Spinal cord (tissue), 10 donors: Measurements from ENCODE around the gene PTRH2. TPM values are rescaled to one million over a fixed set of nuclear protein-coding genes. Genes with fewer than 3 reads are reported as not detected.

Source experiments
- DNase-seq, 6 donors: peaks; one replicate each; pipeline versions ENCODE4 v3.0.0 to v3.0.0-alpha.2; 2013 to 2015; ENCODE audit warnings: low spot score in 6 of 6, low read depth in 4 of 6
- H3K27ac ChIP-seq: one replicate; pipeline ENCODE4 v1.5.1; 2013; ENCODE audit warnings: low read depth, low read length, control low read depth
- H3K27me3 ChIP-seq: one replicate; pipeline ENCODE4 v1.6.1; 2013; ENCODE audit warnings: low read length; ENCODE audit not compliant: control insufficient read depth, insufficient read depth
- H3K36me3 ChIP-seq: one replicate; pipeline ENCODE4 v1.6.1; 2013; ENCODE audit warnings: low read length; ENCODE audit not compliant: control insufficient read depth, insufficient read depth
- H3K4me1 ChIP-seq: one replicate; pipeline ENCODE4 v1.6.1; 2013; ENCODE audit warnings: low read length; ENCODE audit not compliant: control insufficient read depth, insufficient read depth
- H3K4me3 ChIP-seq: one replicate; pipeline ENCODE4 v1.5.1; 2013; ENCODE audit warnings: low read depth, low read length, control low read depth
- H3K9me3 ChIP-seq: one replicate; pipeline ENCODE4 v1.6.1; 2013; ENCODE audit warnings: low read length; ENCODE audit not compliant: control insufficient read depth, insufficient read depth
- WGBS: methylation state at CpG from one replicate; pipeline ENCODE4 v1.1.5; 2013; ENCODE audit warnings: missing lambda C conversion rate; ENCODE audit not compliant: insufficient coverage; 5-methylcytosine and 5-hydroxymethylcytosine counted together
- polyA plus RNA-seq, 2 donors: library from polyadenylated mRNA; unstranded; fragments of 120-200 nt; gene quantifications; one replicate each; pipeline ENCODE4 v1.2.1, GENCODE V29; 2013; ENCODE audit not compliant: insufficient read length in 2 of 2
- total RNA-seq, 2 donors: library from RNA; depleted of rRNA in 1 of 2; stranded (reverse); fragments of 120-200 nt in 1 of 2; fragments of >200 nt in 1 of 2; gene quantifications; one replicate each; pipeline versions ENCODE4 v1.2.3 to v1.2.4, GENCODE V29; 2013 to 2014
- donor health status: healthy.

Gene PTRH2
- total and polyA plus RNA-seq, 4 donors: 17.1 to 27.1 (median 22.9) TPM

GRCh38 chr17:59699786-59700185 lies 7.4 kb downstream of the PTRH2 start:
- Histone ChIP-seq H3K4me1 (no peaks in the 10 kb centered on the region), H3K27me3 (no peaks in the 10 kb centered on the region), H3K9me3 (no peaks in the 10 kb centered on the region), H3K36me3 (peaks cover 17% of the 10 kb centered on the region), H3K4me3 (no peak overlapping the region), H3K27ac (no peak overlapping the region)
- no peak for DNase-seq
- 88% methylated on average over 3 of the region's 6 CpGs for WGBS

- Histone ChIP-seq H3K27me3 (no peaks in the 10 kb centered on the region), H3K9me3 (no peaks in the 10 kb centered on the region), H3K4me3 (no peak overlapping the region), H3K36me3 (peaks cover 17% of the 10 kb centered on the region), H3K27ac (no peak overlapping the region), H3K4me1 (no peaks in the 10 kb centered on the region)
- 95% methylated on average over 5 of the region's 7 CpGs for WGBS
- DNase-seq: no peak
Observed at GRCh38 chr17:59699218-59699617, 8.0 kb downstream of the PTRH2 start.

- H3K36me3 ChIP-seq: peaks cover 22% of the 10 kb centered on the region
- H3K27ac ChIP-seq: no peak overlapping the region
- no peak for DNase-seq
- no peaks in the 10 kb centered on the region for H3K9me3 ChIP-seq
- H3K4me3 ChIP-seq: no peak overlapping the region
- 80% methylated on average over 1 of the region's 4 CpGs for WGBS
- no peaks in the 10 kb centered on the region for H3K4me1 ChIP-seq
- no peaks in the 10 kb centered on the region for H3K27me3 ChIP-seq
Observed at GRCh38 chr17:59698143-59698542, 9.1 kb downstream of the PTRH2 start.

GRCh38 chr17:59696682-59697277 lies 10.4 kb downstream of the PTRH2 start:
- peaks cover 32% of the 10 kb centered on the region for H3K36me3 ChIP-seq
- no peak overlapping the region for H3K4me3 ChIP-seq
- no peaks in the 10 kb centered on the region for H3K27me3 ChIP-seq
- WGBS: no CpG with 5 or more reads among the region's 2 CpGs
- H3K27ac ChIP-seq: no peak overlapping the region
- H3K4me1 ChIP-seq: no peaks in the 10 kb centered on the region
- DNase-seq: no peak
- H3K9me3 ChIP-seq: no peaks in the 10 kb centered on the region

GRCh38 chr17:59695945-59696681 lies 11.1 kb downstream of the PTRH2 start:
- Histone ChIP-seq H3K4me1 (no peaks in the 10 kb centered on the region), H3K27ac (no peak overlapping the region), H3K9me3 (no peaks in the 10 kb centered on the region), H3K36me3 (peaks cover 37% of the 10 kb centered on the region), H3K4me3 (no peak overlapping the region), H3K27me3 (no peaks in the 10 kb centered on the region)
- DNase-seq: no peak
- 100% methylated on average over 1 of the region's 3 CpGs for WGBS

- WGBS: no CpG with 5 or more reads among the region's 2 CpGs
- no peak overlapping the region for H3K4me3 ChIP-seq
- peaks cover 32% of the 10 kb centered on the region for H3K36me3 ChIP-seq
- H3K9me3 ChIP-seq: no peaks in the 10 kb centered on the region
- no peak for DNase-seq
- H3K27ac ChIP-seq: no peak overlapping the region
- no peaks in the 10 kb centered on the region for H3K27me3 ChIP-seq
- no peaks in the 10 kb centered on the region for H3K4me1 ChIP-seq
Observed at GRCh38 chr17:59694344-59694743, 12.9 kb downstream of the PTRH2 start.

GRCh38 chr17:59693582-59693981 lies 13.6 kb downstream of the PTRH2 start:
- H3K27ac ChIP-seq: no peak overlapping the region
- no peak for DNase-seq
- no peaks in the 10 kb centered on the region for H3K27me3 ChIP-seq
- 83% methylated on average over 5 of the region's 7 CpGs for WGBS
- peaks cover 30% of the 10 kb centered on the region for H3K36me3 ChIP-seq
- no peaks in the 10 kb centered on the region for H3K9me3 ChIP-seq
- no peaks in the 10 kb centered on the region for H3K4me1 ChIP-seq
- no peak overlapping the region for H3K4me3 ChIP-seq

GRCh38 chr17:59688496-59688895 lies 18.7 kb downstream of the PTRH2 start:
- Histone ChIP-seq H3K9me3 (no peaks in the 10 kb centered on the region), H3K36me3 (peaks cover 22% of the 10 kb centered on the region), H3K4me3 (no peak overlapping the region), H3K27me3 (no peaks in the 10 kb centered on the region), H3K27ac (no peak overlapping the region), H3K4me1 (no peaks in the 10 kb centered on the region)
- no peak for DNase-seq
- no CpG with 5 or more reads among the region's 2 CpGs for WGBS

- no peaks in the 10 kb centered on the region for H3K27me3 ChIP-seq
- H3K36me3 ChIP-seq: peaks cover 19% of the 10 kb centered on the region
Observed at GRCh38 chr17:59688008-59688407, 19.2 kb downstream of the PTRH2 start.

GRCh38 chr17:59684967-59685366 lies 22.3 kb downstream of the PTRH2 start:
- Histone ChIP-seq H3K27ac (no peak overlapping the region), H3K4me1 (no peaks in the 10 kb centered on the region), H3K36me3 (peaks cover 9% of the 10 kb centered on the region), H3K27me3 (no peaks in the 10 kb centered on the region), H3K9me3 (no peaks in the 10 kb centered on the region), H3K4me3 (no peak overlapping the region)
- WGBS: 100% methylated on average over 3 of the region's 6 CpGs
- no peak for DNase-seq

More at GRCh38 chr17:59688008-59688407, 19.2 kb downstream of the PTRH2 start:
- WGBS: no CpG with 5 or more reads among the region's 1 CpG
- H3K4me3 ChIP-seq: no peak overlapping the region
- DNase-seq: no peak
- no peaks in the 10 kb centered on the region for H3K4me1 ChIP-seq
- no peaks in the 10 kb centered on the region for H3K9me3 ChIP-seq
- no peak overlapping the region for H3K27ac ChIP-seq
